ENCODE data around the gene PGLYRP4.

GRCh38 chr1:153288634-153289275 lies 59.9 kb downstream of the PGLYRP4 start:
- TF ChIP-seq CTCF (IDR thresholded peaks at IDR 0.05; ENCODE audit: low read length): peak; percentile 81
- TF ChIP-seq EZH2 (IDR thresholded peaks at IDR 0.05; ENCODE audit: borderline replicate concordance, low read length): no peak

All from OCI-LY1 (cell line).